Measurements from ENCODE around the gene ZNF32.

ZNF32 gene

GRCh38 chr10:43689618-43689954 is 40.9 kb upstream of the ZNF32 start:
- H3K27me3 ChIP-seq (ENCODE audit: low read depth, low read length) = no peaks in the 10 kb centered on the region
- H3K27ac ChIP-seq (ENCODE audit: low read length) = peak overlapping the region; percentile 69
- H3K4me1 ChIP-seq (ENCODE audit: control insufficient read depth in 1 of 2, insufficient read depth in 2 of 2, low read length in 2 of 2) = no peaks in the 10 kb centered on the region
- peak overlapping the region; percentile 80 to 81 for H3K4me3 ChIP-seq (ENCODE audit: low read depth in 1 of 2, low read length in 2 of 2)
- no peaks in the 10 kb centered on the region for H3K9me3 ChIP-seq (ENCODE audit: control insufficient read depth in 1 of 2, low read length in 2 of 2)
- H3K36me3 ChIP-seq (ENCODE audit: control insufficient read depth in 1 of 2, insufficient read depth in 2 of 2, low read length in 2 of 2) = no peaks in the 10 kb centered on the region

DNA sequence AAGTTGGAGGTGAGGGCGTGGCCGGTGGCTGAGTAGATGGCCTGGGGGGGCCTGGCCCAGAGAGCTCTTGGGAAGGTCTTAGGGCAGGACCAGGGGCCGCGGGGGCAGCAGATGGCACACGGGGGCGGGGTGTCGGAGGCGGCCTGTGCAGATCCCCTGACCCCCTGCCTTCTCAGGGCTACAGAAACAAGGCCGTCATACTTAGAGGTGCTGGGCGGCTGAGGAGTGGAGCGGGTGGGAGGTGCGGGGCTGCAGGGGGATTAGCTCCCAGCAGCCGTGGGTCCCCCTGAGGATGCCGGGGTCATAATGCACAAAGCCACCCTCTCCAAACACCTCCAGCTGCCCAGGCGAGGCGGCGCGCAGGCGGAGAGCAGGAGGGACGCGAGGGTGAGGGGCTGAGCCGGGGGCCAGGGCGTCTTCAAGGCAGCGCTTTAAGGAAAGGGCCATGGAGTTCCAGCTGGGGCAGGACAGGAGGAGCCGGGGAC is 40.4 kb upstream of the ZNF32 start:
- no peaks in the 10 kb centered on the region for H3K9me3 ChIP-seq (ENCODE audit: control insufficient read depth in 1 of 2, low read length in 2 of 2)
- H3K27ac ChIP-seq (ENCODE audit: low read length) = no peak overlapping the region
- no peaks in the 10 kb centered on the region for H3K27me3 ChIP-seq (ENCODE audit: low read depth, low read length)
- peak overlapping the region; percentile 80 to 81 for H3K4me3 ChIP-seq (ENCODE audit: low read depth in 1 of 2, low read length in 2 of 2)
- H3K36me3 ChIP-seq (ENCODE audit: control insufficient read depth in 1 of 2, insufficient read depth in 2 of 2, low read length in 2 of 2) = no peaks in the 10 kb centered on the region
- H3K4me1 ChIP-seq (ENCODE audit: control insufficient read depth in 1 of 2, insufficient read depth in 2 of 2, low read length in 2 of 2) = no peaks in the 10 kb centered on the region

GRCh38 chr10:43688348-43688892 is 39.7 kb upstream of the ZNF32 start:
- H3K27ac ChIP-seq (ENCODE audit: low read length) = no peak overlapping the region
- H3K4me3 ChIP-seq (ENCODE audit: low read depth in 1 of 2, low read length in 2 of 2) = no peak overlapping the region
- H3K4me1 ChIP-seq (ENCODE audit: control insufficient read depth in 1 of 2, insufficient read depth in 2 of 2, low read length in 2 of 2) = no peaks in the 10 kb centered on the region
- H3K27me3 ChIP-seq (ENCODE audit: low read depth, low read length) = no peaks in the 10 kb centered on the region
- no peaks in the 10 kb centered on the region for H3K9me3 ChIP-seq (ENCODE audit: control insufficient read depth in 1 of 2, low read length in 2 of 2)
- H3K36me3 ChIP-seq (ENCODE audit: control insufficient read depth in 1 of 2, insufficient read depth in 2 of 2, low read length in 2 of 2) = no peaks in the 10 kb centered on the region

DNA sequence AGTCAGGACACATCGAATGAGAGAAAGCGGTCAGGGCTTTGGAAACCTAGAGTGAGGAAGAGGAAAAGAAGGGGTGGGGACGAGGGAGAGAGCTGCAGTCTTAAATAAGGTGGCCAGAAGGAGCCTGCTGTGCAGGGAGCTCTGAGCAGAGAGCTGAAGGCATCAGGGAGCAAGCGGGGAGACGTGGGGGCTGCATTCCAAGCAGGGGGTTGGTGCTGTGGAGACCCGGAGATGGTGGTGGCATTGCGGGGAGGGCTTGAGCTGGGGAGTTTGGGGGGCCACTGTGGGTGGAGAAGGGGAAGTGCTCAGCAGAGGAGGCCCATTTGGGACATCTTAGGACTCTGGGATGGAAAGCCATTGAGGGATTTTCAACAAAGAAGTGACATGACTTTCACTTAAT is 38.7 kb upstream of the ZNF32 start:
- Histone ChIP-seq H3K4me1 (ENCODE audit: control insufficient read depth in 1 of 2, insufficient read depth in 2 of 2, low read length in 2 of 2) (no peaks in the 10 kb centered on the region), H3K27me3 (ENCODE audit: low read depth, low read length) (no peaks in the 10 kb centered on the region), H3K36me3 (ENCODE audit: control insufficient read depth in 1 of 2, insufficient read depth in 2 of 2, low read length in 2 of 2) (no peaks in the 10 kb centered on the region), H3K9me3 (ENCODE audit: control insufficient read depth in 1 of 2, low read length in 2 of 2) (no peaks in the 10 kb centered on the region), H3K27ac (ENCODE audit: low read length) (no peak overlapping the region), H3K4me3 (ENCODE audit: low read depth in 1 of 2, low read length in 2 of 2) (no peak overlapping the region)

DNA sequence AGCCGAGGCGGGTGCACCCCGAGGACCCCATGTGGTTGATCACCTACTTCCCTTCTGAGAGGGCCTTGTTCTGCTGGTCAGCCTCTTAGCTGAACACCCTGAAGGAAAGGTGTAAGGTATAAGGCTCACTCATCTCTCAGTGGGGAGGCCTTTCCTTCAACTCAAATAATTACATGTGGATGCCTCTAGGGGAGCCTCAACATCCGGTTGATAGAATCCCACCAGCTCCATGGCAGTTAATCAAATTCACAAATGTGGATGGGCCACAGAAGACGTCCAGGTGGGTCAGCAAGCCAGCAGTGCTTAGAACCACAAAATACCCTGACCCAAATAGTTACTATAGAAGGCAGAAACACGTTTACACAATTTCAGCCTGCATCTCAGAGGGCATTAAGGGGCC is 37.7 kb upstream of the ZNF32 start:
- Histone ChIP-seq H3K27ac (ENCODE audit: low read length) (no peak overlapping the region), H3K36me3 (ENCODE audit: control insufficient read depth in 1 of 2, insufficient read depth in 2 of 2, low read length in 2 of 2) (no peaks in the 10 kb centered on the region), H3K4me1 (ENCODE audit: control insufficient read depth in 1 of 2, insufficient read depth in 2 of 2, low read length in 2 of 2) (no peaks in the 10 kb centered on the region), H3K4me3 (ENCODE audit: low read depth in 1 of 2, low read length in 2 of 2) (no peak overlapping the region), H3K27me3 (ENCODE audit: low read depth, low read length) (no peaks in the 10 kb centered on the region), H3K9me3 (ENCODE audit: control insufficient read depth in 1 of 2, low read length in 2 of 2) (no peaks in the 10 kb centered on the region)

GRCh38 chr10:43685744-43686143 is 37.1 kb upstream of the ZNF32 start:
- Histone ChIP-seq H3K4me1 (ENCODE audit: control insufficient read depth in 1 of 2, insufficient read depth in 2 of 2, low read length in 2 of 2) (peaks cover 0 to 5% of the 10 kb centered on the region in 2 donors), H3K27ac (ENCODE audit: low read length) (no peak overlapping the region), H3K9me3 (ENCODE audit: control insufficient read depth in 1 of 2, low read length in 2 of 2) (no peaks in the 10 kb centered on the region), H3K4me3 (ENCODE audit: low read depth in 1 of 2, low read length in 2 of 2) (no peak overlapping the region), H3K36me3 (ENCODE audit: control insufficient read depth in 1 of 2, insufficient read depth in 2 of 2, low read length in 2 of 2) (no peaks in the 10 kb centered on the region), H3K27me3 (ENCODE audit: low read depth, low read length) (no peaks in the 10 kb centered on the region)

- Histone ChIP-seq H3K27ac (ENCODE audit: low read length) (no peak overlapping the region), H3K27me3 (ENCODE audit: low read depth, low read length) (no peaks in the 10 kb centered on the region), H3K36me3 (ENCODE audit: control insufficient read depth in 1 of 2, insufficient read depth in 2 of 2, low read length in 2 of 2) (no peaks in the 10 kb centered on the region), H3K9me3 (ENCODE audit: control insufficient read depth in 1 of 2, low read length in 2 of 2) (no peaks in the 10 kb centered on the region), H3K4me1 (ENCODE audit: control insufficient read depth in 1 of 2, insufficient read depth in 2 of 2, low read length in 2 of 2) (peaks cover 0 to 18% of the 10 kb centered on the region in 2 donors), H3K4me3 (ENCODE audit: low read depth in 1 of 2, low read length in 2 of 2) (no peak overlapping the region)
Measured at GRCh38 chr10:43684292-43684559, 35.5 kb upstream of the ZNF32 start.

DNA sequence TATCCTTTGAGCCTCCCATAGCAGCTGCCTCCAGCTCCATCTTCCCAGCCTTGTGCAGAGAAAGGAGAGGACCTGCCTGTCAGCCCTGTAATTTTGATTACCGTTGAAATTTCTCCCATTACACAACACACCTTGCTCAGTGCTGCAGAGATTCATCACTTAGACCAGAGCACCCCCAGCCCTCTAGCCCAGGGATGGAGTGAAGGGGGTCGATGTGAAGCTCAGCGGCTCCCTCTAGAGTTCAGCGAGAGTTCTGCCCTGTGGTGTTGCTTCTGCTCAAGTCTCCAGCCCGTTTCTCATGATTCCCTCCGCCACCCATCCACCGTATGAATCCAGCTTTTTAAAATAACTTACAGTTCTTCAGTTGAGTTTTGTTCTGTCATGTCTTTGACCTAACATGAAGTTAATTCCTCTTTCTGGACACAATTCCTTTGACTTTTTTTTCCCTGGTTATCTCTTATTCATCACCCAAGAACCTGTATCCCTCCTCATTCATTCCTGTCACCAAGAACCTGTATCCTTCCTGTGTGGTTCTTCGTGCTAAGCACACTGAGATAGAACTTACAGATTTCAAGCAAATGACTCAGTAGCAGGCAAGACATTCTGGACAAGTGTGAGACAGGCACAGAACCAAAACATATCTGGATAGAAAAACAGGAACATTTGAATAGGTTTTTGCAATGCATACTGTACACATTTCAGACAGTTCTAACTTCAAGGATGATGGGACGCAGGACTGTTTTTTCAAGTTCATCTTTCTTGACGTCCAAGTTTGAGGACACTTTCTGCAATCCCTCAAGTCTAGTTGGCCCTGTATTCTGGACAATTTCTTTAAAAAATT is 35.0 kb upstream of the ZNF32 start:
- Histone ChIP-seq H3K4me1 (ENCODE audit: control insufficient read depth in 1 of 2, insufficient read depth in 2 of 2, low read length in 2 of 2) (peaks cover 0 to 18% of the 10 kb centered on the region in 2 donors), H3K27me3 (ENCODE audit: low read depth, low read length) (no peaks in the 10 kb centered on the region), H3K27ac (ENCODE audit: low read length) (no peak overlapping the region)

DNA sequence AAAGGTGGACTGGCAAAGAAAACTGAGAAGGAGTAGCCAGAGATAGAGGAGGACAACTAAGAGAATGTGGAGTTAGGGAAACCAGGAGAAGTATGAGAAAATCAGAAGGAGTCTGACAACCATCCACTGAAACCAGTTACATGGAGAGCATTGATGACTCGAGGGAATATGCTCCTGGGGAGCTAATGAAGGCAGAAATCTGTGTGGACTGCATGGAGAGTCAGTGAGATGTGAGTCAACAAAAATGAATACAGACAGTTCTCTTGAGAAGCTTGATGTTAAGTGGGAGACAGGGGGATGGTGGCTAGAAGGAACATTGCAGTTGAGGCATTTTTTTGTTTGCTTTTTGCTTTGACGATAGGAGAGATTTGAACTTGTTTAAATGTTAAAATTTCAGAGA is 34.3 kb upstream of the ZNF32 start:
- Histone ChIP-seq H3K27ac (ENCODE audit: low read length) (no peak overlapping the region), H3K36me3 (ENCODE audit: control insufficient read depth in 1 of 2, insufficient read depth in 2 of 2, low read length in 2 of 2) (no peaks in the 10 kb centered on the region), H3K9me3 (ENCODE audit: control insufficient read depth in 1 of 2, low read length in 2 of 2) (no peaks in the 10 kb centered on the region), H3K4me3 (ENCODE audit: low read depth in 1 of 2, low read length in 2 of 2) (no peak overlapping the region), H3K27me3 (ENCODE audit: low read depth, low read length) (no peaks in the 10 kb centered on the region), H3K4me1 (ENCODE audit: control insufficient read depth in 1 of 2, insufficient read depth in 2 of 2, low read length in 2 of 2) (peaks cover 0 to 18% of the 10 kb centered on the region in 2 donors)

More for the DNA sequence above, 35.0 kb upstream of the ZNF32 start:
- no peaks in the 10 kb centered on the region for H3K36me3 ChIP-seq (ENCODE audit: control insufficient read depth in 1 of 2, insufficient read depth in 2 of 2, low read length in 2 of 2)
- no peaks in the 10 kb centered on the region for H3K9me3 ChIP-seq (ENCODE audit: control insufficient read depth in 1 of 2, low read length in 2 of 2)
- no peak overlapping the region for H3K4me3 ChIP-seq (ENCODE audit: low read depth in 1 of 2, low read length in 2 of 2)

DNA sequence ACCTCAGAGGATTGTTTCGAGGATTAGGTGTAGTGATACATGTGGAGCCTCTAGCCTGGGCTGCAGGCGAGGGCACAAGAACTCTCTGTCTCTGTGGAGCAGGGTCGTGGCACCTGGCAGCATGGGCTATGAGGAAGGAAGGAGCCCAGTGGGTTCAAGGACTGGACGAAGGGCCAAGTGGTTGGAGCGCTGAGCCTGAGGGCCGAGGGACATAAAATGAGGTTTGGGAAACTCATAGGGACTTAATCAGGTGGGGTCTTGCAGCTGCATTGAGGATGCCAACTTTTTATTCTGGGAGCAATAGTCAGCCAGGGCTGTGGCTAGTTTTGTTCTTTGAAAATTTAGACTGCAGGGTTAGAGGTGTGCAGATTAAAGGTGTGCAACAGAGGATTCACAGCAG is 33.0 kb upstream of the ZNF32 start:
- no peak overlapping the region for H3K4me3 ChIP-seq (ENCODE audit: low read depth in 1 of 2, low read length in 2 of 2)
- H3K9me3 ChIP-seq (ENCODE audit: control insufficient read depth in 1 of 2, low read length in 2 of 2) = no peaks in the 10 kb centered on the region
- H3K36me3 ChIP-seq (ENCODE audit: control insufficient read depth in 1 of 2, insufficient read depth in 2 of 2, low read length in 2 of 2) = no peaks in the 10 kb centered on the region

GRCh38 chr10:43681220-43681619 is 32.5 kb upstream of the ZNF32 start:
- Histone ChIP-seq H3K4me3 (ENCODE audit: low read depth in 1 of 2, low read length in 2 of 2) (no peak overlapping the region), H3K9me3 (ENCODE audit: control insufficient read depth in 1 of 2, low read length in 2 of 2) (no peaks in the 10 kb centered on the region), H3K4me1 (ENCODE audit: control insufficient read depth in 1 of 2, insufficient read depth in 2 of 2, low read length in 2 of 2) (peaks cover 0 to 18% of the 10 kb centered on the region in 2 donors), H3K27ac (ENCODE audit: low read length) (no peak overlapping the region), H3K27me3 (ENCODE audit: low read depth, low read length) (no peaks in the 10 kb centered on the region), H3K36me3 (ENCODE audit: control insufficient read depth in 1 of 2, insufficient read depth in 2 of 2, low read length in 2 of 2) (no peaks in the 10 kb centered on the region)

More for the DNA sequence above, 33.0 kb upstream of the ZNF32 start:
- no peaks in the 10 kb centered on the region for H3K27me3 ChIP-seq (ENCODE audit: low read depth, low read length)
- H3K27ac ChIP-seq (ENCODE audit: low read length) = no peak overlapping the region
- peaks cover 0 to 18% of the 10 kb centered on the region in 2 donors for H3K4me1 ChIP-seq (ENCODE audit: control insufficient read depth in 1 of 2, insufficient read depth in 2 of 2, low read length in 2 of 2)

DNA sequence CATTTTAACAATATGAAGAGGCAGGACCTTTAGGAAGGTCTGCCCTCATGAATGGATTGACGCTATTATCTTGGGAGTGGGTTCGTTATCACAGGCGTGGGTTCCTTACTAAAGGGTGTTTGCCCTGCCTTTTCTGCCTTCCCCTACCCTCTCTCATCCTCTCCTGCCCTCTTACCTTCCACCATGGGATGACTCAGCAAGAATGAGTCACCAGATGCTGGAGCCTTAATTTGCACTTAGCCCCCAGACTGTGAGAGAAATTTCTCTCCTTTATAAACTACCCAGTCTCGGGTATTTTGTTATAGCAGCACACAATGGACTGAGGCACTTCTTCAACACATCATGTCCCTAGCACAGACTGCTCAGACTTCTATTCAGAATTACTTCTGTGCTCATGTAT is 31.4 kb upstream of the ZNF32 start:
- no peak overlapping the region for H3K4me3 ChIP-seq (ENCODE audit: low read depth in 1 of 2, low read length in 2 of 2)
- H3K27me3 ChIP-seq (ENCODE audit: low read depth, low read length) = no peaks in the 10 kb centered on the region
- peaks cover 0 to 3% of the 10 kb centered on the region in 2 donors for H3K9me3 ChIP-seq (ENCODE audit: control insufficient read depth in 1 of 2, low read length in 2 of 2)
- peaks cover 0 to 18% of the 10 kb centered on the region in 2 donors for H3K4me1 ChIP-seq (ENCODE audit: control insufficient read depth in 1 of 2, insufficient read depth in 2 of 2, low read length in 2 of 2)
- H3K27ac ChIP-seq (ENCODE audit: low read length) = no peak overlapping the region
- no peaks in the 10 kb centered on the region for H3K36me3 ChIP-seq (ENCODE audit: control insufficient read depth in 1 of 2, insufficient read depth in 2 of 2, low read length in 2 of 2)

Data from muscle layer of duodenum (tissue), 2 donors.